DND-41 (cell line): ENCODE data around the gene PTPRC.

ENCODE experiments used
- ATAC-seq: fragments of 200-7000 bp; cut with Tn5 transposase; 3 replicates; pipeline ENCODE4 v1.9.1; 2021; ENCODE audit warnings: low read depth; ENCODE audit not compliant: insufficient read depth
- DNase-seq: peaks from one replicate; pipeline ENCODE4 v3.0.0-alpha.2; 2020
- H2AFZ ChIP-seq: 2 replicates; pipeline ENCODE4 v1.6.0; 2012; ENCODE audit warnings: low read depth, low read length
- H3K27ac ChIP-seq: 2 replicates; pipeline ENCODE4 v1.5.1; 2012; ENCODE audit warnings: low read length, inconsistent platforms
- H3K27me3 ChIP-seq: fragments of 200-600 bp; sonication (generic); 2 replicates; pipeline ENCODE4 v1.6.0; 2012; ENCODE audit warnings: low read length, mild to moderate bottlenecking, inconsistent platforms; ENCODE audit not compliant: insufficient read depth, poor library complexity
- H3K36me3 ChIP-seq: 2 replicates; pipeline ENCODE4 v1.5.1; 2012; ENCODE audit warnings: low read length, inconsistent platforms; ENCODE audit not compliant: insufficient read depth
- H3K4me1 ChIP-seq: 2 replicates; pipeline ENCODE4 v1.5.1; 2012; ENCODE audit warnings: mild to moderate bottlenecking, low read length; ENCODE audit not compliant: insufficient read depth
- H3K4me2 ChIP-seq: 2 replicates; pipeline ENCODE4 v1.6.0; 2012; ENCODE audit warnings: mild to moderate bottlenecking, moderate library complexity, low read length, inconsistent platforms; ENCODE audit not compliant: insufficient read depth
- H3K4me3 ChIP-seq, 2 experiments: fragments of 200-600 bp in 1 of 2; shearing (Covaris generic) in 1 of 2; 2 replicates each; pipeline ENCODE4 v1.5.1; 2012 to 2016; ENCODE audit warnings: inconsistent platforms in 2 of 2, low read length in 2 of 2, mild to moderate bottlenecking in 2 of 2, low read depth in 1 of 2, moderate library complexity in 1 of 2
- H3K79me2 ChIP-seq: 2 replicates; pipeline ENCODE4 v1.6.0; 2012; ENCODE audit warnings: low read length, inconsistent platforms; ENCODE audit not compliant: insufficient read depth
- H3K9ac ChIP-seq: 2 replicates; pipeline ENCODE4 v1.6.0; 2012; ENCODE audit warnings: low read depth, mild to moderate bottlenecking, inconsistent platforms, low read length, moderate library complexity
- H3K9me3 ChIP-seq: 2 replicates; pipeline ENCODE4 v1.5.1; 2012; ENCODE audit warnings: low read length, moderate library complexity, mild to moderate bottlenecking, inconsistent platforms; ENCODE audit not compliant: insufficient read depth, severe bottlenecking
- H4K20me1 ChIP-seq: 2 replicates; pipeline ENCODE4 v1.6.0; 2012; ENCODE audit warnings: low read length; ENCODE audit not compliant: insufficient read depth
- CTCF ChIP-seq: IDR thresholded peaks from 2 replicates; pipeline ENCODE4 v1.5.1; 2012; ENCODE audit warnings: borderline replicate concordance, low read length, moderate library complexity, mild to moderate bottlenecking; ENCODE audit not compliant: poor library complexity, severe bottlenecking; ENCODE audit errors: extremely low read depth
- EZH2 ChIP-seq: IDR thresholded peaks from 3 replicates; pipeline ENCODE4 v1.6.1; 2012; ENCODE audit warnings: borderline replicate concordance, low read depth, mild to moderate bottlenecking, moderate library complexity, low read length, inconsistent platforms; ENCODE audit not compliant: severe bottlenecking

Gene PTPRC

GRCh38 chr1:198643808-198644207 lies 5.0 kb downstream of the PTPRC start:
- 0 out of 2 replicates have a peak, but pooled peaks cover 4% of the 10 kb centered on the region for H3K36me3 ChIP-seq
- no peaks in the 10 kb centered on the region for H3K27me3 ChIP-seq
- H3K9ac ChIP-seq = no peak overlapping the region
- TF ChIP-seq CTCF = no peak
- no peak for TF ChIP-seq EZH2
- no peak overlapping the region for H2AFZ ChIP-seq
- peaks cover 52% of the 10 kb centered on the region for H3K4me1 ChIP-seq
- peak overlapping the region; percentile 3; the same call in 1 of the 2 replicates for H3K4me2 ChIP-seq
- no peak overlapping the region for H3K4me3 ChIP-seq
- ATAC-seq = no peak
- H3K9me3 ChIP-seq = no peaks in the 10 kb centered on the region
- H4K20me1 ChIP-seq = no peaks in the 10 kb centered on the region
- H3K27ac ChIP-seq = no peak overlapping the region
- peaks cover 92% of the 10 kb centered on the region for H3K79me2 ChIP-seq
- DNase-seq = no peak

- Histone ChIP-seq H3K9me3 (no peaks in the 10 kb centered on the region), H3K9ac (no peak overlapping the region), H3K4me3 (no peak overlapping the region), H3K4me1 (peaks cover 59% of the 10 kb centered on the region), H3K27me3 (no peaks in the 10 kb centered on the region), H2AFZ (no peak overlapping the region), H3K27ac (0 out of 2 replicates have a peak overlapping the region, but pooled peaks have one; percentile 13), H3K36me3 (0 out of 2 replicates have a peak, but pooled peaks cover 4% of the 10 kb centered on the region), H3K4me2 (no peak overlapping the region), H3K79me2 (peaks cover 88% of the 10 kb centered on the region), H4K20me1 (no peaks in the 10 kb centered on the region)
- DNase-seq (no peak), ATAC-seq (no peak)
- no peak for TF ChIP-seq CTCF
These were observed 8.2 kb downstream of the PTPRC start for GRCh38 chr1:198647055-198647454.

GRCh38 chr1:198648592-198648991 lies 9.8 kb downstream of the PTPRC start:
- no peak for TF ChIP-seq EZH2
- TF ChIP-seq CTCF = no peak
- DNase-seq (no peak), ATAC-seq (no peak)
- Histone ChIP-seq H3K4me1 (peaks cover 55% of the 10 kb centered on the region), H3K4me2 (no peak overlapping the region), H3K9me3 (no peaks in the 10 kb centered on the region), H3K4me3 (no peak overlapping the region), H3K36me3 (0 out of 2 replicates have a peak, but pooled peaks cover 4% of the 10 kb centered on the region), H2AFZ (no peak overlapping the region), H3K9ac (no peak overlapping the region), H3K27ac (no peak overlapping the region), H4K20me1 (no peaks in the 10 kb centered on the region), H3K79me2 (peaks cover 88% of the 10 kb centered on the region), H3K27me3 (no peaks in the 10 kb centered on the region)
